Activated CD8-positive, alpha-beta memory T cell treated with anti-CD3 and anti-CD28 coated beads for 48 hours (primary cell): ENCODE measurements around the gene CEACAM4.
A peak's percentile ranks its signal among the peaks of the same experiment; 100 is the strongest.
"Not testable (repeated sequence)": the region's sequence is repeated elsewhere in the genome, so short reads cannot be mapped to it uniquely, and the experiment has no call there.

Experiments used
- DNase-seq, 3 experiments: peaks; one replicate each; pipeline ENCODE4 v3.0.0-alpha.2; 2020; ENCODE audit warnings: low read depth in 2 of 3, low spot score in 2 of 3

CEACAM4 gene

GRCh38 chr19:41586064-41586463 is 40.8 kb downstream of the CEACAM4 start:
- DNase-seq: no peak

- no peak for DNase-seq
Measured at GRCh38 chr19:41584931-41585330, 41.9 kb downstream of the CEACAM4 start.

- DNase-seq: no peak
Measured at GRCh38 chr19:41584260-41584810, 42.5 kb downstream of the CEACAM4 start.

DNA sequence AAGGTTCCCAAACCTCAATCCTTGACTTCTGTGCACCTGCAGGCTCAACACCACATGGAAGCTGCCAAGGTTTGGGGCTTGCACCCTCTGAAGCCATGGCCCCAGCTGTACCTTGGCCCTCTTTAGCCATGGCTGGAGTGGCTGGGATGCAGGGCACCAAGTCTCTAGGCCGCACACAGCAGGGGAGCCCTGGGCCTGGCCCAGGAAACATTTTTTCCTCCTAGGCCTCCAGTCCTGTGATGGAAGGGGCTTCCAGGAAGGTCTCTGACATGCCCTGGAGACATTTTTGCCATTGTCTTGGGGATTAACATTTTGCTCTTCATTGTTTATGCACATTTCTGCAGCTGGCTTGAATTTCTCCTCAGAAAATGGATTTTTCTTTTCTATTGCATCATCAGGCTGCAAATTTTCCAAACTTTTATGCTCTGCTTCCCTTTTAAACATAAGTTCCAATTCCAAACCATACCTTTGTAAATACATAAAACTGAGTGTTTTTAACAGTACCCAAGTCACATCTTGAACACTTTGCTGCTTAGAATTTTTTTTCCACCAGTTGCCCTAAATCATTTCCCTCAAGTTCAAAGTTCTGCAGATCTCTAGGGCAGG is 44.2 kb downstream of the CEACAM4 start:
- DNase-seq: not testable (repeated sequence)

DNA sequence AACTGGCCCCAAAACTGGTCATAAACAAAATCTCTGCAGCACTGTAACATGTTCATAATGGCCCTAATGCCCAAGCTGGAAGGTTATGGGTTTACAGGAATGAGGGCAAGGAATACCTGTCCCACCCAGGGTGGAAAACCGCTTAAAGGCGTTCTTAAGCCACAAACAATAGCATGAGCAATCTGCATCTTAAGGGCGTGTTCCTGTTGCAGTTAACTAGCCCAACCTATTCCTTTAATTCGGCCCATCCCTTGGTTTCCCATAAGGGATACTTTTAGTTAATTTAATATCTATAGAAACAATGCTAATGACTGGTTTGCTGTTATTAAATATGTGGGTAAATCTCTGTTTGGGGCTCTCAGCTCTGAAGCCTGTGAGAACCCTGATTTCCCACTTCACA is 45.8 kb downstream of the CEACAM4 start:
- not testable (repeated sequence) for DNase-seq

DNA sequence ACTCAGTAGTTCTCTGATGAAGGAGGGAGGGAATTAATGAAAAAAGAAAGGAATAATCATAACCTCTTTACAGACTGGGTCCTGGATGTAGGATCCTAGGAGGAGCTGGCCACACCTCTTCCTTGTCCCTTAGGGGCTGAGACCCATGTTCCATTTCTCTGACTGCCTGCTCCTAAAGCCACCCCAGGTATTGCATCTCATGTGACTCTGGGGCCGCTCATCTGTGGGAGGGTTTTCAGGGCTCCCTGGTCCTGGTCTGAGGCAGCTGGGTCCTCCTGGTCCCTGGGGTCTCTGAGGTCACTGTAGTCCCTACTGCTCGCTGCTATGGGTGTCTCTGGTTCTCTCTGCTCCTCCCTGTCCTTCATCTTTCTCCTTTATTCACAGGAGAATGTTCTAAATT is 48.0 kb downstream of the CEACAM4 start:
- no peak for DNase-seq

GRCh38 chr19:41577833-41578232 is 49.0 kb downstream of the CEACAM4 start:
- DNase-seq: no peak

DNA sequence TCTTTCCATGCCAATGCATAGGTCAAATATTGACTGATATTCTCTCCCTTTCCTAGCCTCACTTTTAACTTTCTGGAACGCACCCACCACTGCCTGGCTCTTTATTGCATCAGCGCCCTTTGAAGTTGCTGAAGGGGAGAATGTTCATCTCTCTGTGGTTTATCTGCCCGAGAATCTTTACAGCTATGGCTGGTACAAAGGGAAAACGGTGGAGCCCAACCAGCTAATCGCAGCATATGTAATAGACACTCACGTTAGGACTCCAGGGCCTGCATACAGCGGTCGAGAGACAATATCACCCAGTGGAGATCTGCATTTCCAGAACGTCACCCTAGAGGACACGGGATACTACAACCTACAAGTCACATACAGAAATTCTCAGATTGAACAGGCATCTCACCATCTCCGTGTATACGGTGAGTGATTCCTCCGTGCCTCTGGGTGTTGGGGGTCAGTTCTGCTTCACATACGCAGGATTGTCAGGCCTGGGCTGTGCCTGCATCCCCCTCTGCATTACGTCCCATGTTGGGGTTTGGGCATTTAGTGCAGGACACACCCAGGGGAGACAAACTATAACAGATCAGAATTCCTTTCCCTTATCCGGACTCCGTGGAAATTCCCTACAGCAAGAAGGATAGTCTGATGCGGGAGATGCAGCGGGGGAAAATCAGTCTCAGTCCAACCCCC is 49.6 kb downstream of the CEACAM4 start:
- no peak for DNase-seq

- DNase-seq: peak in 1 of 3 experiments; percentile 15
Measured at GRCh38 chr19:41575998-41576397, 50.9 kb downstream of the CEACAM4 start, which contains the start of gene CEACAM21. Gene CEACAM21, plus strand, starts transcription at chr19:41576166. Its CDS starts 109 bp downstream, at chr19:41576275.

DNA sequence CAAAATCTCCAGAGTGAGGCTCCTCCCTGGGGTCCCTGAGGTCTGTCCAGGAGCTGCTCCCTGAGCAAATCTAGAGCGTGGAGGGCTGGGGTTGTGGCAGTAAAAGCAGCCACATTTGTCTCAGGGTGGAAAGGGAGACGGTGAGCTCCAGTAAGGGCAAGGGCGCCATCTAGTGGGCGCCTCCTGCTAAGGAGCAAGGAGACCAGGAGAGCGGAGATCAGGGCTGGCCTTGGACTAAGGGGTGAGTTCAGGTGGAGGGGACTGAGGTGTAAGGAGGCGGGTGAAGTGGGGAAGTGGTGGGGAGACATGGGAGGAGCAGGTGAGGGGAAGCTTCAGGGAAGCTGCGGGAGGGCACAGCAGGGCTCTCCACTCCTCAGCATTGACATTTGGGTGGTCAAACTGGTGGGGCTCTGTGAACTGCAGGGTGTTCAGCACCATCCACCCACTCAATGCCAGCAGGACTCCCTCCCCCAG is 56.2 kb downstream of the CEACAM4 start:
- peak in 2 of 3 experiments; percentile 60 to 78 for DNase-seq

DNA sequence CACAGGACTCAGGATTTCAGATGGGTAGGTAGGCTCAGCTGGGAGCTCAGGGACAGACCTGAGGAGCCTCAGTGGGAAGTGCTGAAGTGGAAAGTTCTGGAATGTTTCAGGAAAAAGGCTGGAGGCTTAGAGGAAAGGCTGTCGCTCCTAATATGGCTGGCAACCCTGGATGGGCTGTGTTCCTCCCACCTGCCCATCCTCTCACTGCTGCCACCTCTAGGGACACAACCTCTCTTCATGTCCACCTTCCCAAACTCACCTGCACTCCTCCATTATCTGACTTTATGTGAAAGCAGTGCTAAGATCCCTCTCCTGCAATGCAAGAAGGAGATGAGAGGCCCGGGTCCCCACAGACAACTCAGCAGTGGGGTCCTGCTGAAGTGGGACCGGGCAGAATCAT is 56.7 kb downstream of the CEACAM4 start:
- DNase-seq: no peak

- no peak for DNase-seq
Measured at GRCh38 chr19:41569481-41570150, 57.3 kb downstream of the CEACAM4 start.
